T-helper 2 cell treated with Interferon-gamma antibody and Interleukin-4, amounts not matched to agents 5 μg/mL and 100 μg/mL, for 36 hours (primary cell): ENCODE data around the gene TUBB4B.
A peak's percentile ranks its signal among the peaks of the same experiment; 100 is the strongest.

ENCODE experiments used
- DNase-seq: peaks from one replicate; pipeline ENCODE4 v3.0.0; 2021; ENCODE audit warnings: low spot score
- H3K27ac Mint-ChIP-seq: one replicate; pipeline ENCODE4 v1.8.0; 2021; ENCODE audit warnings: mild to moderate bottlenecking, mixed read lengths
- H3K27me3 Mint-ChIP-seq: one replicate; pipeline ENCODE4 v1.8.0; 2021; ENCODE audit warnings: low read depth, mixed read lengths
- H3K36me3 Mint-ChIP-seq: one replicate; pipeline ENCODE4 v1.8.0; 2021; ENCODE audit warnings: low read depth, mixed read lengths
- H3K4me1 Mint-ChIP-seq: one replicate; pipeline ENCODE4 v1.8.0; 2021; ENCODE audit warnings: low read depth, mixed read lengths
- H3K4me3 Mint-ChIP-seq: one replicate; pipeline ENCODE4 v1.8.0; 2022; ENCODE audit warnings: mild to moderate bottlenecking, moderate library complexity, mixed read lengths
- H3K9me3 Mint-ChIP-seq: one replicate; pipeline ENCODE4 v1.8.0; 2021; ENCODE audit warnings: mixed read lengths

The TUBB4B gene

DNA sequence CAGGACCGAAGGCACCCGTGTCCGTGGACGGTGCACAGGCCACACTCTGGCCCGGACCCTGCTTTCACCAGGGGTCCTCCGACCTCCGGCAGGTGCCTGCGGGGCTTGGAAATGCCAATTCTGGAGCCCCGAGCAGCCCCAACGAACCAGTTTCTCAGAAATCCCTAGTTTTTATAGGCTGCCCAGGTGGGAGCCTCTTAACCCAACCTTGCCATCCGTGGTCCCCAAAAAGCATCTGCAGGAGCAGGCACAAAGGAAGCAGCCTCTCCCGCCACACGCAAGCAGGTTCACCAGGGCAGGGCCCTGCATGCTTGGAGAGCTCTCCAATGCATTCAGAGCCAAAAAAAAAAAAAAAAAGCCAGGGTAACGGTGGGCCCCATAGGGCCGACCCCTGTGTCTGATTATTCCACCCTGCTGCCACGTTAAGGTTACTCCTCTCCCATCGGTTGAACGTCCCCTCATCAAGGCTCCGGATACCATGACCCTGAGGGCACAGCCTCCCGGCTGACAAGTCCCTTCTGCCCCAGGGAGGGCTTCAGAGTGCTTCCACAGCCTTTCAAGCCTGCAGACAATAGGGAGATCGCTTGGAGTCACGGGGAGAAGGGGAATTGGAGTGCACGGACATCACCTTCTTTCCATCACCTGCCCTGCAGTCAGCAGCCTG lies 39.8 kb upstream of the TUBB4B start:
- H3K4me3 Mint-ChIP-seq: peak overlapping the region; percentile 82
- no peaks in the 10 kb centered on the region for H3K27me3 Mint-ChIP-seq
- DNase-seq: no peak
- peak overlapping the region; percentile 72 for H3K27ac Mint-ChIP-seq
- H3K4me1 Mint-ChIP-seq: peaks cover 21% of the 10 kb centered on the region
- no peaks in the 10 kb centered on the region for H3K9me3 Mint-ChIP-seq
- H3K36me3 Mint-ChIP-seq: peaks cover 4% of the 10 kb centered on the region

DNA sequence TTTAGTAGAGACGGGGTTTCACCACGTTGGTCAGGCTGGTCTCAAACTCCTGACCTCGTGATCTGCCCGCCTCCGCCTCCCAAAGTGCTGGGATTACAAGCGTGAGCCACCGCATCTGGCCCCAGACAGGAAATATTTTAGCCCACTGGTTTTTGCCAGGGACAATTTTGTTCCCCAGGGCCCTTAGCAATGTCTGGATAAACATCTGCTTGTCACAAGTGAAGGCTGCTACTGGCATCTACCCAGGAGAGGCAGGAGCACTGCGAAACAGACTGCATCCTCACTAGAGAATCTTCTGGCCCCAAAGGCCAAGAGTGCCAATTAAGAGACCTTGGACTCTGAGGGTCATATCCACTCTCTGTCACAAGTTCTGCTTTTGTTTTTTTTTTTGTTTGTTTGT lies 38.1 kb upstream of the TUBB4B start:
- H3K4me1 Mint-ChIP-seq: peaks cover 31% of the 10 kb centered on the region
- H3K27me3 Mint-ChIP-seq: no peaks in the 10 kb centered on the region
- no peak overlapping the region for H3K27ac Mint-ChIP-seq
- DNase-seq: no peak
- peaks cover 9% of the 10 kb centered on the region for H3K36me3 Mint-ChIP-seq
- H3K4me3 Mint-ChIP-seq: no peak overlapping the region
- H3K9me3 Mint-ChIP-seq: no peaks in the 10 kb centered on the region

DNA sequence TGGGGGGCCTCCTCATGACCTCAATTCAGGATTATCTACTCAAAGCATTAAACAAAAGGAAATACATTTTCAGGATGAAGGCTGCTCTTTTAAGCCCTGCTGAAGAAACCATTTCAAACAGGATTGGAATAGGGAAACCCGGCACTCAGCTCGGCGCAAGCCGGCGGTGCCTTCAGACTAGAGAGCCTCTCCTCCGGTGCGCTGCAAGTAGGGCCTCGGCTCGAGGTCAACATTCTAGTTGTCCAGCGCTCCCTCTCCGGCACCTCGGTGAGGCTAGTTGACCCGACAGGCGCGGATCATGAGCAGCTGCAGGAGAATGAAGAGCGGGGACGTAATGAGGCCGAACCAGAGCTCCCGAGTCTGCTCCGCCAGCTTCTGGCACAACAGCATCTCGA lies 36.4 kb upstream of the TUBB4B start:
- peak overlapping the region; percentile 93 for H3K27ac Mint-ChIP-seq
- no peak for DNase-seq
- peaks cover 29% of the 10 kb centered on the region for H3K4me1 Mint-ChIP-seq
- H3K9me3 Mint-ChIP-seq: no peaks in the 10 kb centered on the region
- H3K27me3 Mint-ChIP-seq: no peaks in the 10 kb centered on the region
- H3K36me3 Mint-ChIP-seq: peaks cover 12% of the 10 kb centered on the region
- H3K4me3 Mint-ChIP-seq: peak overlapping the region; percentile 95

DNA sequence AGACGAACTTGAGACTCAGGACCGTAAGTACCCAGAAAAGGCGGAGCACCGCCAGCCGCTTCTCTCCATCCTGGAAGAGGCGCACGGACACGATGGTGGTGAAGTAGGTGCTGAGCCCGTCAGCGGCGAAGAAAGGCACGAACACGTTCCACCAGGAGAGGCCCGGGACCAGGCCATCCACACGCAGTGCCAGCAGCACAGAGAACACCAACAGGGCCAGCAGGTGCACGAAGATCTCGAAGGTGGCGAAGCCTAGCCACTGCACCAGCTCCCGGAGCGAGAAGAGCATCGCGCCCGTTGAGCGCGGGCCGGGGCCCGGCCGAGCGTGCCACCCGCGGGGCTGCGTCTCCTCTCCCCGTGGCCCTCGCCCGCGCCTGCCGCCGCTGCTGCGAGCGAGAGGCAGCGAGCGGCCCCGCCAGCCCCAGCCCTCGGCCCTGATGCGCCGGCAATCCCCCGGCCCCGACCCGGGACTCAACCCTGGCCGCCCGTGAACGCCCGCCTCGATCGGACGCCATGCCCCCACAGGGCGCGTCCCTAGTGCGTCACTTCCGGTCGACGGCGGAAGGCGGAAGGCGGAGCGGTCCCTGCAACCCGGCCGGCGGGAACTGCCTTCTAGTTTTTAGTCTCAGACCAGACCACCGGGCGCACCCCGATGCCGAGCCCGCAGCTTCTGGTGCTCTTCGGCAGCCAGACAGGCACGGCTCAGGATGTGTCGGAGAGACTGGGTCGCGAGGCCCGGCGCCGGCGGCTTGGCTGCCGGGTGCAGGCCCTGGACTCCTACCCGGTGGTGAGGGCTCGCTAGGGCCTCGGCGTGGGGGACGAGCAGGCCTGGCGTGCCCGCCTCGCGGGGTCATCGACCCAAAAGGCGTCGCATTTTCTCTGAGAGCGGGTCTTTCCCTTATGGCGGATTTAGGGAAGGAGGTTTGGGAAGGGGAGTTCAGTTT lies 35.7 kb upstream of the TUBB4B start, which contains the start of the genes NDOR1 and TMEM203:
TSS of gene NDOR1 (plus strand) at position 575 of the 944 bp plus-strand sequence. CDS start at position 653, 78 bp downstream.
TSS of gene TMEM203 (minus strand) at position 523 of the 944 bp plus-strand sequence. CDS start at position 289, 234 bp downstream.
- peaks cover 14% of the 10 kb centered on the region for H3K36me3 Mint-ChIP-seq
- H3K4me3 Mint-ChIP-seq: peak within 1 kb of the TSS; percentile 95

DNA sequence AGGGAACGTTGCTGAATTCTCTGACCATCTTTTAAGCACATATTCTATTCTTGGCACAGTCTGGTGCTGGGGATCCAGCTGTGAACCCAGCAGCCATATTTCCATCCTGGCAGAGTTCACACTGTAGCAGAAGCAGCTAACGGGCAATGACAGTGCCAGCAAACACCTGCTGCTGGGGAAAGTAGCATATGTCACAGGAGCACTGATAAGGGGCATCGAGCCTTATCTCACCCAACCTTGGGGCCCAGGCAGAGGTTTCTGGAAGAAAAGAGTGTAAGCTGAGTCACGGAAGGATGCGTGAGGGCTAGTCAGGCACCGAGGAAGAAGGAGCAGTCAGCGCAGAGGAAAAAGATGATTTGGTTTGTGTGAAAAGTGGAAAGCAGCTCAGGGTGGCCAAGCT lies 34.5 kb upstream of the TUBB4B start:
- no peaks in the 10 kb centered on the region for H3K27me3 Mint-ChIP-seq
- H3K4me1 Mint-ChIP-seq: peaks cover 25% of the 10 kb centered on the region

More for the DNA sequence above, 35.7 kb upstream of the TUBB4B start, which contains the start of the genes NDOR1 and TMEM203:
- H3K9me3 Mint-ChIP-seq: no peaks in the 10 kb centered on the region
- peak; percentile 94 for DNase-seq
- no peaks in the 10 kb centered on the region for H3K27me3 Mint-ChIP-seq
- peak within 1 kb of the TSS; percentile 93 for H3K27ac Mint-ChIP-seq
- peaks cover 29% of the 10 kb centered on the region for H3K4me1 Mint-ChIP-seq

DNA sequence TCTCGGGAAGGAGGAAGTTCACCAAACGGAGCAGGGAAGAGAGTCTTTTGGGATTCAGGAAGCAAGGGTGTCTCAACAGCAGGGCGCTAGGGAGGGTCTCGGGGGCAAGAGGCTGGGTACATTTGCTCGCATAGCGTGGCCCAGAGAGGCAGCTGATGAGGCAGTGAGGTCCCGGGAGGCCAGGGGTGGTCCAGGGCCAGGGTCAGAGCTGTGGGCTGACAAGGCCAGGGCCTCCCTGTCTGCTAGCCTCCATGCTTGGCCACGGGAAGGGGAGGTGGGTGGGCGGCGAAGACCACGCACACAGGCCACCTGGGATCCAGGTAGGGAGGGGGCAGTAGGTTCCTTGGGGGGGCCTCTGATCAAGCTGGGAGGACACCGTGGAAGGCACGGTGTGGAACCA lies 29.6 kb upstream of the TUBB4B start:
- H3K36me3 Mint-ChIP-seq: peaks cover 15% of the 10 kb centered on the region
- DNase-seq: no peak
- H3K9me3 Mint-ChIP-seq: no peaks in the 10 kb centered on the region
- no peak overlapping the region for H3K4me3 Mint-ChIP-seq
- peaks cover 9% of the 10 kb centered on the region for H3K4me1 Mint-ChIP-seq
- H3K27ac Mint-ChIP-seq: no peak overlapping the region
- no peaks in the 10 kb centered on the region for H3K27me3 Mint-ChIP-seq

More for the DNA sequence above, 34.5 kb upstream of the TUBB4B start:
- peaks cover 14% of the 10 kb centered on the region for H3K36me3 Mint-ChIP-seq
- peak overlapping the region; percentile 92 for H3K27ac Mint-ChIP-seq
- DNase-seq: no peak
- no peaks in the 10 kb centered on the region for H3K9me3 Mint-ChIP-seq
- peak overlapping the region; percentile 95 for H3K4me3 Mint-ChIP-seq

DNA sequence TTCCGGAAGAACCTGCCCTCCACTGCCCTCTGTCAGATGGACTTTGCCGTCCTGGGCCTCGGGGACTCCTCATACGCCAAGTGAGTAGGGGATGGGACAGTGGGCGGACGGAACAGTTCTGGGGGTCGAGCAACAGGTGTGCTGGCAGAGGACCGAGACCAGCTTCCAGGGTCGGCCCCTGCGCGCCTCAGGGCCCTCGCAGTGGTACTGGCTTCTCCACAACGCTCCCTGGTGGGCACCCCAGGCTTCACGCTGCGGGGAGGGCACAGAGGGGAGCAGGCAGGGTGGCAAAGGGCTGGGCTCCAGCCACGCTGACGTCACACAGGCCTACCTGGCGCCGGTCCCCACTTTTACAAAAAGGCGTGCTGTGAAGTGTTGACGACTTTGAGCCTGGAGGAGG lies 28.6 kb upstream of the TUBB4B start:
- Mint-ChIP-seq H3K4me3 (no peak overlapping the region), H3K4me1 (peaks cover 1% of the 10 kb centered on the region), H3K27ac (no peak overlapping the region), H3K27me3 (no peaks in the 10 kb centered on the region), H3K9me3 (no peaks in the 10 kb centered on the region), H3K36me3 (peaks cover 10% of the 10 kb centered on the region)
- DNase-seq: no peak

DNA sequence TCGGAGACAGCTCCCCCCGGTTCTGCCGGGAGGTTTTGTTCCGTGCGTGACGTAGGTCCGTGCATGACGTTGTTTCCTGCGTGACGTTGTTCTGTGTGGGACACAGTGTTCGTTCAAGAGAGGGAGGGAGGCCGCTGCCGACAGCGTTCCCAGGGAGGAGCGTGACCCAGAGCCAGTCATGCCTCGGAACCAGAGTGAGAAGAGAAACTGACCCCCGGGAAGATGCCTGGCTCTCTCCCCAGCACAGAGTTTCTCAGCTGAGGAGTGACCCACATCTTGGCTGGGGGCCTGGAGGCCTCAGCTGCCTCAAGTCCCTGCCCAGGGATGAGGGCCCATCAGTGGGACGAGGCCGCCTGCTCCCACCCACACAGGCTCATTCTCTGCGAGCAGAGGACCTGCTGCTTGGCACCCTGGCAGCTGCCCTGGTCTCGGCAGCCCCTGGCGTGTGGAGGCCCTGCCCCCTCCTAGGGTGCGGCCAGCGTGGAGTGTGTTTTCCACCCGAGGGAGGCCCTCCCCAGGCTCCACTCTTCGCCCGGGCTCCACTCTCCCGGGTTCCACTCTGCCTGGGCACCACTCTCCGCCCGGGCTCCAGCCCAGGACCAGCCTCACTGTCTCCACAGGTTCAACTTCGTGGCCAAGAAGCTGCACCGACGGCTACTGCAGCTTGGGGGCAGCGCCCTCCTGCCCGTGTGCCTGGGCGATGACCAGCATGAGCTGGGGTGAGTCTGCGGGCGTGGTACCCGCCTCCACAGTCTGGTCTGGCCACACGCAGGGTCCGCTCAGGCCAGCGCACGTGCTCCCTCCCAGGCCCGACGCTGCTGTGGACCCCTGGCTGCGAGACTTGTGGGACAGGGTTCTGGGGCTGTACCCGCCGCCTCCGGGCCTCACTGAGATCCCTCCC lies 27.7 kb upstream of the TUBB4B start:
- H3K4me3 Mint-ChIP-seq: no peak overlapping the region

DNA sequence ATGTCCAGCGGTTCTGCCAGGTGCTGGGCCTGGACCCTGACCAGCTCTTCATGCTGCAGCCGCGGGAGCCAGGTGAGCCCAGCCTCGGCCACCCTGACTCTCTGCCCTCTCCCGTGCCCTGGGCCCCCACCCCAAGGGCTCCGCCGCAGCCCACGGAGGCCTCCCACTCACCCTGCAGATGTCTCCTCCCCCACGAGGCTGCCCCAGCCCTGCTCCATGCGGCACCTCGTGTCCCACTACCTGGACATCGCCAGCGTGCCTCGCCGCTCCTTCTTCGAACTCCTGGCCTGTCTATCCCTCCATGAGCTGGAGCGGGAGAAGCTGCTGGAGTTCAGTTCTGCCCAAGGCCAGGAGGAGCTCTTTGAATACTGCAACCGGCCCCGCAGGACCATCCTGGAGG lies 26.5 kb upstream of the TUBB4B start:
- H3K36me3 Mint-ChIP-seq: peaks cover 6% of the 10 kb centered on the region
- no peak overlapping the region for H3K4me3 Mint-ChIP-seq

More for the DNA sequence above, 27.7 kb upstream of the TUBB4B start:
- H3K27ac Mint-ChIP-seq: no peak overlapping the region
- no peaks in the 10 kb centered on the region for H3K27me3 Mint-ChIP-seq
- no peak for DNase-seq
- no peaks in the 10 kb centered on the region for H3K4me1 Mint-ChIP-seq
- peaks cover 9% of the 10 kb centered on the region for H3K36me3 Mint-ChIP-seq
- H3K9me3 Mint-ChIP-seq: no peaks in the 10 kb centered on the region

DNA sequence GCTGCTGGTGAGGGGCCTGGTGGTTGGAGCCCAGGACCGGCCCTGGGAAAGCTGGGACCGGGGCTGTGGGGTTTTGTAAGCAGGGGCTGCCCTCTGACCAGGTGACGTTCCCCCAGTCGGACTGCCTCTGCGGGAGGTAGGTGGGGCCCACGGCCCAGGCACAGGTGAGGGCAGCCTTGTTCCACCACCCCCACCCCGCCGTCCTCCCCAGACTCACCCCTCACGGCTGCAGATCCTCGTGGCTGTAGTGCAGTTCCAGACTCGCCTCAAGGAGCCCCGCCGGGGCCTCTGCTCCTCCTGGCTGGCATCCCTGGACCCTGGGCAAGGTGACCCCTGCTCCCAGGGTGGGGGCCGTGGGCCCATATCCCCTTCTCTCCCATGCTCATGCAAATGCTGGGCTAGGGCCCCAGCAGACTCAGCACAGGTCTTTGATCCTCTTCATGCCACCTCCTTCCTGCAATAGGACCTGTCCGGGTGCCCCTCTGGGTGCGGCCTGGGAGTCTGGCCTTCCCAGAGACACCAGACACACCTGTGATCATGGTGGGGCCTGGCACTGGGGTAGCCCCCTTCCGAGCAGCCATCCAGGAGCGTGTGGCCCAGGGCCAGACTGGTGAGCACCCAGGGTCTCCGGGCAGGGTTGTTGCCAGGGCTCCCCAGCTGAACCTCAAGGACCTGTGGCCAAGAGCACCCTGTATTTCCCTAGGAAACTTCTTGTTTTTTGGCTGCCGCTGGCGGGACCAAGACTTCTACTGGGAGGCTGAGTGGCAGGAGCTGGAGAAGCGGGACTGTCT lies 25.7 kb upstream of the TUBB4B start:
- Mint-ChIP-seq H3K27me3 (no peaks in the 10 kb centered on the region), H3K9me3 (no peaks in the 10 kb centered on the region), H3K4me1 (no peaks in the 10 kb centered on the region), H3K27ac (no peak overlapping the region), H3K36me3 (peaks cover 4% of the 10 kb centered on the region), H3K4me3 (no peak overlapping the region)
- DNase-seq: no peak

More for the DNA sequence above, 26.5 kb upstream of the TUBB4B start:
- no peaks in the 10 kb centered on the region for H3K9me3 Mint-ChIP-seq
- no peak for DNase-seq
- H3K27me3 Mint-ChIP-seq: no peaks in the 10 kb centered on the region
- H3K4me1 Mint-ChIP-seq: no peaks in the 10 kb centered on the region
- no peak overlapping the region for H3K27ac Mint-ChIP-seq

DNA sequence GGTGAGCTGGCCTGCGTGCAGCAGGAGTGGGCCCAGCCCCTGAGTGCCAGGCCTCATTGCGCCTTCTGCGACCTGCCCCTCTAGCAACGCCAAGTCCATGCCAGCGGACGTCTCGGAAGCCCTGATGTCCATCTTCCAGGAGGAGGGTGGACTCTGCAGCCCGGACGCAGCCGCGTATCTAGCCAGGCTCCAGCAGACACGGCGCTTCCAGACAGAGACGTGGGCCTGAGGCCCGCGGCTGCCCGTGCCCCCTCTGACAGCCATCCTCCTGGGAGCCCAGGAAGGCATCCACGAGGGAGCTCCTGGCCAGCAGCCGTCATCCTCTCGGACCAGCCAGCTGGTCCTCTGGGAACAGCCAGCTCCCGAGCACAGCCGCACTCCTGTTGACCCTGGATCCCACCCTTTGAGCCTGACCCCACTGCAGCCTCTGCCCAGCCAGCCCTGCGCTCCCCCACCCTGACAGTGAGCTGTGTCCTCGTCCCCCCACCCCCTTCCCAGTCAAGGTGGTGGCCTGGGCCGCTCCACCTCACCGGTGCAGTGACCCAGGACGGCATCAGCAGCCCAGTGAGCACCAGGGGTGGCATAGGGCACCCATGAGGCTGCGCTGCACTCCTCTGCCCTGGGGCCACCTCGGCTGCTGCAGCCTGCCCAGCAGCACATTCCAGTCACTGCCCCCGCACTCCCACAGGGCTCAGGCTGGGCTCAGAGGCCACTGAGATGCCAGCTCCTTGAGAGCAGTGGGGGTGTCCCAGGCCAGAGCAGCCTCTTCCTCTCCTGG lies 24.7 kb upstream of the TUBB4B start:
- no peak overlapping the region for H3K27ac Mint-ChIP-seq
- no peaks in the 10 kb centered on the region for H3K4me1 Mint-ChIP-seq
- peaks cover 4% of the 10 kb centered on the region for H3K36me3 Mint-ChIP-seq
- no peaks in the 10 kb centered on the region for H3K9me3 Mint-ChIP-seq
- H3K4me3 Mint-ChIP-seq: no peak overlapping the region
- no peaks in the 10 kb centered on the region for H3K27me3 Mint-ChIP-seq
- DNase-seq: no peak
